ENCODE measurements around the gene CIDEB. TPM values are rescaled to one million over a fixed set of nuclear protein-coding genes. Genes with fewer than 3 reads are reported as not detected.

CIDEB gene
- total and polyA plus RNA-seq, 9 donors = 13.8 to 38.4 (median 22.6) TPM

DNA sequence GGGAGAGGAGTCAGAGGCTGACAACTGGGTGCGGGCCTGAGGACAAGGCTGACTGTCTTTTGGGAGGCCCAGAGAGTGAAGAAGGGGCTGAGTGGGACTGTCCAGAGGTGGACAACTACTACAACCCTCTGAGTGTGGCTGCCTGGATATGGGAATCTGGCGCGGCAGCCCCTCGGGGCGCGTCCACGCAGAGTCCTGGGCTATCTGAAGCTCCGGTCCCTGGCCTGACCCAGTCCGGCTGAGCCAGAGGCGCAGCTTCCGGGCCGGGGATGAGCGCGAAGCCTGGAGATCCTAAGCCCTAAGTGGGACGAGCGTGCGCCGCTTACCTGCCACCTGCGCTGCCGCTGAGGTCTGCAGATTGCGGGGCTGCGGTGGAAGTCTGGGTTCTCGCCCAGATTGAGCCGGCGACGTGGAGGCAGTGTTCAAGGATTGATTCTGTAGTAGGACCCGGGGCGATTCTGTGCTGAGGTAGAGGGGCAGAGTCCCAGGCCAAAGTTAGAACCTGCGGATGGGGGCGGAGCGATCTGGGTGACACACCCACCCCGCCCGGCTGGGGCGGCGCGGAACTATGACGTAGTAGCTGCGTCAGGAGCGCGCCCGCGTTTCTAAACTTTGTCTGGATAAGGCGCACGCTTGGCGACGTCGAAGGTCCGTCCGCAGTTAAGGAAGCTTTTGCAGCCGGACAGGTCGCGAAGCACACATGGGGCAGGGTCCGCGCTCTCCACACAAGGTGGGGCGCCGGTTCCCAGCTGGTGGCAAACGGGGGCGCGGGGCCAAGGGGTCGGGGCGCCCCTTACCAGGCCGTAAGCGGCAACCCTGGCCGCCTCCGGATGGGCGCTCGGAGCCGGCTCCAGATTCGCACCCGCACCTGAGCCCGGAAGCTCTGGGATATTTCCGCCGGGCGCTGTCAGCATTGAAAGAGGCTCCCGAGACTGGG lies 8.3 kb downstream of the CIDEB start, which contains the start of the genes DHRS1 and NOP9:
Gene DHRS1 (minus strand): TSS at position 526 of the 937 bp plus-strand sequence. CDS start 674 bp downstream, outside the sequence.
Gene NOP9 (plus strand): TSS at position 596 of the 937 bp plus-strand sequence. CDS start 105 bp downstream, at position 701.
- intact Hi-C loops (cut with DNase I) = loop anchor here in 1 of 4 donors (5.0 kb wide), 1 partner anchor 57 kb away; the partner anchor contains the start of gene TINF2
- peak; percentile 87 to 96 (median 93) for DNase-seq
- no peaks in the 10 kb centered on the region for H3K36me3 ChIP-seq
- peaks cover 6% of the 10 kb centered on the region for H3K4me1 ChIP-seq (ENCODE audit: insufficient read depth)
- 1% methylated on average over 51 to 75 of the region's 75 CpGs for WGBS, 3 donors
- TF ChIP-seq, protein P1, sequence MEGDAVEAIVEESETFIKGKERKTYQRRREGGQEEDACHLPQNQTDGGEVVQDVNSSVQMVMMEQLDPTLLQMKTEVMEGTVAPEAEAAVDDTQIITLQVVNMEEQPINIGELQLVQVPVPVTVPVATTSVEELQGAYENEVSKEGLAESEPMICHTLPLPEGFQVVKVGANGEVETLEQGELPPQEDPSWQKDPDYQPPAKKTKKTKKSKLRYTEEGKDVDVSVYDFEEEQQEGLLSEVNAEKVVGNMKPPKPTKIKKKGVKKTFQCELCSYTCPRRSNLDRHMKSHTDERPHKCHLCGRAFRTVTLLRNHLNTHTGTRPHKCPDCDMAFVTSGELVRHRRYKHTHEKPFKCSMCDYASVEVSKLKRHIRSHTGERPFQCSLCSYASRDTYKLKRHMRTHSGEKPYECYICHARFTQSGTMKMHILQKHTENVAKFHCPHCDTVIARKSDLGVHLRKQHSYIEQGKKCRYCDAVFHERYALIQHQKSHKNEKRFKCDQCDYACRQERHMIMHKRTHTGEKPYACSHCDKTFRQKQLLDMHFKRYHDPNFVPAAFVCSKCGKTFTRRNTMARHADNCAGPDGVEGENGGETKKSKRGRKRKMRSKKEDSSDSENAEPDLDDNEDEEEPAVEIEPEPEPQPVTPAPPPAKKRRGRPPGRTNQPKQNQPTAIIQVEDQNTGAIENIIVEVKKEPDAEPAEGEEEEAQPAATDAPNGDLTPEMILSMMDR (IDR thresholded peaks at IDR 0.05) = no peak
- peak; percentile 76 for TF ChIP-seq POLR2A (IDR thresholded peaks at IDR 0.05)
- H3K9me3 ChIP-seq = no peaks in the 10 kb centered on the region
- peak within 1 kb of the TSS; percentile 33 to 65 for H3K27ac ChIP-seq
- no peaks in the 10 kb centered on the region for H3K27me3 ChIP-seq
- H3K4me3 ChIP-seq = peak within 1 kb of the TSS; percentile 93

DNA sequence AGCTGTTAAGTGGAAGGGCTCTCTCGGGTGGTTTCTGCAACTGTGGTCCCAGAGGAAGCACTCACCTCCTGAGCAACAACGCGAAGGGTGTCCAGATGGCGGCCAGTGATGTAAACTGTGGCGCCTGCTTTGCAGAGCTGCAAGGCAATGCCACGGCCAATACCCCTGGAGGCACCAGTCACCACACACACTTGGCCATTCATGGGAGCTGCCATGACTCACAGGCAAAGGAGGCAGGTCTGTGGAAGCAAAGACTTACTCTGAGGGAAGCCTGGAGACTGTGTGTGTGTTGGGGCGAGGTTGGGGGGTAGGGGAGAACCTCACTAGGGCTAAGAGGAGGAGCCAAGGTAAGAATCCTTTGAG lies 8.9 kb downstream of the CIDEB start:
- Histone ChIP-seq H3K4me1 (ENCODE audit: insufficient read depth) (peaks cover 6% of the 10 kb centered on the region), H3K36me3 (no peaks in the 10 kb centered on the region), H3K9me3 (no peaks in the 10 kb centered on the region), H3K27me3 (no peaks in the 10 kb centered on the region), H3K27ac (no peak overlapping the region), H3K4me3 (peak overlapping the region; percentile 93)
- WGBS, 3 donors = 52 to 57% (median 56%) methylated on average over 7 of the region's 7 CpGs
- intact Hi-C loops (cut with DNase I) = loop anchor here in 1 of 4 donors (5.0 kb wide), 1 partner anchor 57 kb away; the partner anchor contains the start of gene TINF2
- DNase-seq = no peak
- TF ChIP-seq, protein P1 (IDR thresholded peaks at IDR 0.05) = no peak
- no peak for TF ChIP-seq EP300 (IDR thresholded peaks at IDR 0.05)
- TF ChIP-seq POLR2A (IDR thresholded peaks at IDR 0.05) = no peak

DNA sequence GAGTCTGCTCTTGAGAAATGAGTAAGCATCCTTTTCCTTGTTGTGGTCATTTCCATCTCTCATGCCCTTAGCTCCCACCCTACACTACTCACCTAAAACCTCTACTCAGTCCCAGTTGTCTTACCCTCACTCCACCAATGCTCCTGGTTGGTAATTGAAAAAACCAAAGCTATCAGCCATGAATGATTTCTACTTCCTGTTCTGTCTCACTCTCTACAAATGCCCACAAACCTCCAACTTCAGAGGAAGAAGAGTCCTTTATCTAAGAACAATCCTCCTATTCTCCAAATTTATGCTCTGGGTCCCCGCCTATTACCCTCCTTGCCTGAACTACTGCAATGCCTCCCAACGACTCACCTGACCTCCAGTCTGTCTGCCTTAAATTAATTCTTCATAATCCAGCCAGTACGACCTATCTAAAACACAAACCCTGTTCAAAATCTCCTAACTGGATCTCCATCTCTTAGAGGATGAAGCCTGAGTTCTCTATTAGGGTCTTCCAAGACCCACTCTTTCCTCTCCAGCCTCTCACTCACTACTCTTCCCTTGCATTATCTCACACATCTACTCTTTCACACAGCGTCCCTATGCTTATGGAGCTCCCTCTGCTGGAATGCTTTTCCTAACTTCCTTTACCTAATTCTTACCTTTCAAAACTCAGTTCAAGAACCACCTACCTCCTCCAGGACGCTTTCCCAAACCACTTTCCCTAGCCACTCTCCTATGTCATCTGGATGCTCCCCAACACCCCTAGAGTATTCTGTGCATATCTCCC lies 10.4 kb downstream of the CIDEB start:
- Histone ChIP-seq H3K36me3 (no peaks in the 10 kb centered on the region), H3K27ac (no peak overlapping the region), H3K4me1 (ENCODE audit: insufficient read depth) (peaks cover 6% of the 10 kb centered on the region), H3K4me3 (no peak overlapping the region), H3K9me3 (no peaks in the 10 kb centered on the region), H3K27me3 (no peaks in the 10 kb centered on the region)
- TF ChIP-seq, protein P1 (IDR thresholded peaks at IDR 0.05) = no peak
- TF ChIP-seq EP300 (IDR thresholded peaks at IDR 0.05) (no peak), POLR2A (IDR thresholded peaks at IDR 0.05) (no peak)
- DNase-seq = no peak
- intact Hi-C loops (cut with DNase I) = loop anchor here in 1 of 4 donors (5.0 kb wide), 1 partner anchor 55 kb away; the partner anchor contains the start of gene TINF2
- 57 to 63% (median 57%) methylated on average over 5 of the region's 5 CpGs for WGBS, 3 donors

Measured in ovary (tissue), 9 donors.